Spleen (tissue), 7 donors: ENCODE measurements around the gene ZNF438.

ENCODE experiments used
- POLR2A ChIP-seq, 3 donors: fragments of 450-650 bp; IDR thresholded peaks; one replicate each; pipeline ENCODE4 v1.5.1; 2017; ENCODE audit warnings: antibody characterized with exemption in 3 of 3, mild to moderate bottlenecking in 1 of 3
- TF ChIP-seq, protein P1 (sequence below), 11 experiments: fragments of 200-600 bp in 7 of 11; fragments of 450-650 bp in 4 of 11; sonication (generic) in 4 of 11; IDR thresholded peaks in 8 of 11; conservative IDR thresholded peaks in 3 of 11; 1 replicate in 7 of 11; 2 replicates in 4 of 11; pipeline versions ENCODE4 v1.4.0 to v1.8.0; 2016 to 2021; ENCODE audit warnings: antibody characterized with exemption in 11 of 11, inconsistent platforms in 4 of 11, mild to moderate bottlenecking in 1 of 11
- donor health status: DM: no; HTN: no; CAD: no; lungs with moderate emphysema.
- donor health status: DM: no; HTN: no; CAD: no.
- donor health status: DM: no; HTN: no; CAD: no.

DNA sequence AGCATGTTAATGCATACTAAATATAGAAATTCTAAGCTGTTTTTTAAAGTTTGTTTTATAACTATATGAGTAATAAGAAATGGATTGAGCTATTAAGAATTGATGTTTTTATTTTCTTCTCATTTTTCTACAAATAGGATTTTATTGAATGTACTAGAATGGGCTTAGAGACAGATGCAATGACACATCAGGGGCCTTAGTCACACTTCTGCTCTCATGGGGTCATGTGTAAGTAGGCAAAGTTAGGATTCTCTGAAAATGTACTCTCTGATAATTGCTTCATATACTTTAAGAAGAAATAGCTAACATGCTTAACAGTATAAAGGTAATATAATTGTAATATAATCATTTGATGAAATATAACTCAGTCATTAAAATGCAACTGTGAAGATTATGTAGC is 154.6 kb downstream of the ZNF438 start:
- TF ChIP-seq POLR2A (IDR thresholded peaks at IDR 0.05), result no peak
- TF ChIP-seq, protein P1, sequence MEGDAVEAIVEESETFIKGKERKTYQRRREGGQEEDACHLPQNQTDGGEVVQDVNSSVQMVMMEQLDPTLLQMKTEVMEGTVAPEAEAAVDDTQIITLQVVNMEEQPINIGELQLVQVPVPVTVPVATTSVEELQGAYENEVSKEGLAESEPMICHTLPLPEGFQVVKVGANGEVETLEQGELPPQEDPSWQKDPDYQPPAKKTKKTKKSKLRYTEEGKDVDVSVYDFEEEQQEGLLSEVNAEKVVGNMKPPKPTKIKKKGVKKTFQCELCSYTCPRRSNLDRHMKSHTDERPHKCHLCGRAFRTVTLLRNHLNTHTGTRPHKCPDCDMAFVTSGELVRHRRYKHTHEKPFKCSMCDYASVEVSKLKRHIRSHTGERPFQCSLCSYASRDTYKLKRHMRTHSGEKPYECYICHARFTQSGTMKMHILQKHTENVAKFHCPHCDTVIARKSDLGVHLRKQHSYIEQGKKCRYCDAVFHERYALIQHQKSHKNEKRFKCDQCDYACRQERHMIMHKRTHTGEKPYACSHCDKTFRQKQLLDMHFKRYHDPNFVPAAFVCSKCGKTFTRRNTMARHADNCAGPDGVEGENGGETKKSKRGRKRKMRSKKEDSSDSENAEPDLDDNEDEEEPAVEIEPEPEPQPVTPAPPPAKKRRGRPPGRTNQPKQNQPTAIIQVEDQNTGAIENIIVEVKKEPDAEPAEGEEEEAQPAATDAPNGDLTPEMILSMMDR (IDR thresholded peaks at IDR 0.05 in 8 of 11, conservative IDR thresholded peaks at IDR 0.05 in 3 of 11), result no peak
